HG03342 (cell line): ENCODE data around the gene QPRT.
"Not testable (repeated sequence)": the region's sequence is repeated elsewhere in the genome, so short reads cannot be mapped to it uniquely, and the experiment has no call there.

Experiments used
- ATAC-seq: cut with Tn5 transposase; IDR thresholded peaks from one replicate; pipeline ENCODE4 v1.9.1; 2021; ENCODE audit warnings: mild to moderate bottlenecking, moderate library complexity; ENCODE audit not compliant: unreplicated experiment

QPRT gene

DNA sequence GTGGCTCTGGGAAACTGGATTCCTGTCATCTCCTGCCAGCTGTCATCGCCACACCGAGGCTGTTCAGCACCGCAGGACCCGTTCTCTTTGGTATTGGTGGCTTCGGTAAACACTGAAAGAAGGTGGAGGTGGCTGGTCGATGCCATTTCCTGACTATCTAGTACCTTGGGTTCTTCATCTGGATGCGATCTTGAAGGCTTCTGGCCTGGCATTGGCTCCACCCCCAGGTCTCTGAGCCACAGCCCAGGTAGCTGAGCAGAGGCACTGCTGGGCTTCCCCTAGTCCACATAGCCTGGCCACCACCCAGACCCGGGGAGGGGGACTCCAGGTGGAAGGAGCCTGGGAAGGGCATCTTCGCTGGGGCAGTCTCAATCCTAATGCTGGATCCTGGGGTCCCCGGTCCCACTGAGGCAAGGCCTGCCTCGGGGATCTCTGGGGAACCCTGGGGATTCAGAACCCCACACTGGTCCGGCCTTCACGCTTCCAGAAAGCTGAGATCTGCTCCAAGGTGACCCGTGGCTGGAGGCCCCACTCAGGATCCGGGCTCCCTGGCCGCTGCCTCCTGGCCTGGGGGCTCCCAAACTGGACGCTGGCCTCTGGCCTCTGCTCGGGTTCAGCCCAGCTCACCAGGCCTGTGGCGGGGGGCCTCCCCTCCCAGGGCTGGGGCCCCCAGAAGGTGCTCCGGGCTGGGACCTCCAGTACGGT, 65.0 kb downstream of the QPRT start:
- ATAC-seq: no peak

DNA sequence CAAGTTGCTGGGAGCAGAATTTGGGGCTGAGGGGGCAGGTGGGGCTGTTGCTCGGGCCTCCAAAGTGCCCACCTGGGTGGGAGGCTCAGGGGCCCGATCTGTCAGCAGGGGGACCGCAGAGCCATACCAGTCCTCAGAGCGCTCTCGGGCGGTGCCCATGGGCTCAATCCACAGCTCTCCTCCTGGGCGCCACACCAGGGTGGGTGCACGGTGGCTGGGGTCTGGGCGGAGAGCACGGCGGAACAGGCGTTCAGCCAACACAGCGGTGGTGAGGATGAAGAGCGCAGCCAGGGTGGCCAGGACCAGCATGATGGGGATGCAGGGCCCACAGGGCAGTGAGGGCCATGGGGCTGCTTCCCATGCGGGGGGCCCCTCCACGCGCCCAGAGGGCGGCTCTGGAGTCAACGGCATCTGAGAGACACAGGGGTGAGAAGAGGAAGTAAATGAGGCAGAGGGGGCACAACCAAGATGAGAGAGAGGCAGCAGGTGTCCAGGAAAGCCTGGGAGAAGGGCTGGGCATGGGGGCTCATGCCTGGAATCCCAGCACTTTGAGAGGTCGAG, 65.6 kb downstream of the QPRT start:
- no peak for ATAC-seq

DNA sequence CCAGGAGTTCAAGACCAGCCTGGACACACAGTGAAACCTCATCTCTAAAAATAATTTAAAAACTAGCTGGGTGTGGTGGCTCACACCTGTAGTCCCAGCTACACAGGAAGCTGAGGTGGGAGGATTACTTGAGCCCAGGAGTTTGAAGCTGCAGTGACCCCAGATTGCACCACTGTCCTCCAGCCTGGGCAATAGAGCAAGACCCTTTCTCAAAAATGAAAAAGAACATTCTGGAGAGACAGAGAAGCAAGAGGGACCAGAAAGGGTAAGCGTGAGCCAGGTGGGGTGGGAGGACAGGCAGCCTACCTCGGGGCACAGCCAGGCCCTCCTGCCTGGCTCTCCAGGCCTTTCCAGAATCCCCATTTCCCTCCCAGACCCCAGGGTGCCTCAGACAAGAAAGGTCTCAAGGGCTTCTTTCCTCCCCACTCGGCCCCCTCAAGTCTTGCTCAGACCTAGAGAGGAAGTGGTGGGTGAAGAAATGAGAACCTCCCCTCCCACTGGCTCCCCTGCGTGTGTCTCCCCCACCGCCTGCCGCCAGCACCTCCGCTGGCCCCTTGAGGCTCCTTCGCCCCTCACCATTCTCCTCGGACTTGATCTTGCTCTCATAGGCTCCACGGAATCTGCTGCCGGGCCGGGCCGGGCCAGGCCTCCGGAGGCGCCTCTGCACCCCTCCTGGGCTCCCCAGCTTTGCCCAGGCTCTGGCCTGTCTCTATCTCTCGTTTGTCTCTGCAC, 66.3 kb downstream of the QPRT start:
- peak; percentile 39 for ATAC-seq

DNA sequence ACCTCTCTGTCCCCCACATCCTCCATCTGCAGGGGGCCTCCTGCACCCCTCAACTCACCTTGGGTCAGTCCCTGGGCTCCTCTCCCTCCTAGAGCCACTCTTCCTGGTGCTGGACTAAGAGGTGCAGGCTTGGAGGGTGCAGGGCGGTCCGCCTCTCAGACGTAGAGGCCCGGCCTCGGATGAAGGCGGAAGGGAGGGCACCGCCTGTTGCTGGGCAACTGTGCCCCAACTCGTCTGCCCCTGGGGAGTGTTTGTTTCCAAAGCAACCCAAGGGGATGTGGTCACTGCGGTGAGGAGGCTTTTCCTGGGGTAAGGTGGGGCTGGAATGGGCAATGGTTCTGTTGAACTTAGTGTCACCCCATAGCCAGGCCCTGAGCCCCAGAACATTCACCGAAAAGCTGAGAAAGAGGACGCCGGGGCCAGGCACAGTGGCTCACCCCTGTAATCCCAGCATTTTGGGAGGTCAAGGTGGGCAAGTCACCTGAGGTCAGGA, 66.9 kb downstream of the QPRT start, which contains the start of gene C16orf54:
C16orf54 (minus strand) TSS at position 138 of the 493 bp plus-strand sequence. CDS start 1,039 bp downstream, outside the sequence.
- ATAC-seq: peak; percentile 74

DNA sequence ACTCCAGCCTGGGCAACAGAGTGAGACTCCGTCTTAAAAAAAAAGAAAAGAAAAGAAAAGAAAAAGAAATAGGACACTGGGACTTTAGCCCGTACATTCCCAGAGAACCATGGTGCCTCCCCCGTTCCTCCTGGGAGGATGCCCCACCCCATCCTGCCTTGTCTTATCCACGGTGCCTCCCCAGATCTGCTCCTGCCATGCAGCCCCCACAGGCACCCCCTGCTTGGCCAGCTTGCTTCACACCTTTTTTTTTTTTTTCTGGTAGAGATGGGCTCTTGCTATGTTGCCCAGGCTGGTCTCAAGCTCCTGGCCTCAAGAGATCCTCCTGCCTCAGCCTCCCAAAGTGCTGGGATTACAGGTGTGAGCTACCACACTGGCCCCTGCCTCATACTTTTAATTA, 67.5 kb downstream of the QPRT start:
- ATAC-seq: not testable (repeated sequence)
